GM12801 (cell line): ENCODE data around the gene OS9.

Source experiments
- CTCF ChIP-seq: IDR thresholded peaks from one replicate; pipeline ENCODE4 v1.5.1; 2011; ENCODE audit warnings: control low read depth; ENCODE audit not compliant: insufficient read length; ENCODE audit errors: extremely low read depth

Gene OS9

GRCh38 chr12:57735952-57736740 lies 42.2 kb downstream of the OS9 start:
- TF ChIP-seq CTCF: no peak

- TF ChIP-seq CTCF: no peak
These were observed 43.0 kb downstream of the OS9 start for GRCh38 chr12:57736741-57737466.

- TF ChIP-seq CTCF: no peak
These were observed 43.8 kb downstream of the OS9 start for GRCh38 chr12:57737467-57738460.

GRCh38 chr12:57738661-57739237 lies 44.8 kb downstream of the OS9 start, which contains the start of gene AGAP2:
Gene AGAP2, minus strand, starts transcription at chr12:57738742. Its CDS starts 496 bp downstream, at chr12:57738246.
- no peak for TF ChIP-seq CTCF

- no peak for TF ChIP-seq CTCF
These were observed 45.5 kb downstream of the OS9 start for GRCh38 chr12:57739387-57739786.

GRCh38 chr12:57739914-57740538 lies 46.1 kb downstream of the OS9 start:
- no peak for TF ChIP-seq CTCF
